Suprapubic skin (tissue), 3 donors: ENCODE measurements around the gene RASA4.
"Not testable (repeated sequence)": the region's sequence is repeated elsewhere in the genome, so short reads cannot be mapped to it uniquely, and the experiment has no call there.

Source experiments
- POLR2AphosphoS5 ChIP-seq, 3 donors: sonication (generic); formaldehyde crosslinking; IDR thresholded peaks; one replicate each; pipeline ENCODE4 v1.6.1; 2017; ENCODE audit warnings: antibody characterized with exemption in 3 of 3
- TF ChIP-seq, protein P1 (sequence below), 2 donors: fragments of 200-600 bp in 1 of 2; fragments of 450-650 bp in 1 of 2; sonication (generic) in 1 of 2; IDR thresholded peaks; one replicate each; pipeline ENCODE4 v1.5.1; 2016 to 2019; ENCODE audit warnings: antibody characterized with exemption in 2 of 2, mild to moderate bottlenecking in 1 of 2, moderate library complexity in 1 of 2

DNA sequence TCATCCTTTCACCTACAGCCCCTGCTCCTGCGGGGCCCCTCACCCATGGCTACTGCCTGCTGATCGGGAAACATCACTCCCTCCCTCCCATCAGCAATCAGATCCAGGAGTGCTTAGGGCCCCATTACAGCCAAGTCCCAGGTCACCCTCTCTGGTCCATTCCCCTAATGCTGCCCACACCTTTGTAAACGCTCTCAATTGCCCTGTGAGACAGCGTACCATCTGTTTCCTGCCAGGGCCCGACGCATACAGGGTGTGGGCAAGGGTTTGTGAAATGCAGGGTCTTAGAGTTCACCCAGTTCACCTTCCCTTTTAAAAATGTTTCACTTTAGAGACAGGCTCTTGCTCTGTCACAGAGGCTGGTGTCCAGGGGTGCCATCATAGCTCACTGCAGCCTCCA is 17.7 kb upstream of the RASA4 start:
- TF ChIP-seq, protein P1, sequence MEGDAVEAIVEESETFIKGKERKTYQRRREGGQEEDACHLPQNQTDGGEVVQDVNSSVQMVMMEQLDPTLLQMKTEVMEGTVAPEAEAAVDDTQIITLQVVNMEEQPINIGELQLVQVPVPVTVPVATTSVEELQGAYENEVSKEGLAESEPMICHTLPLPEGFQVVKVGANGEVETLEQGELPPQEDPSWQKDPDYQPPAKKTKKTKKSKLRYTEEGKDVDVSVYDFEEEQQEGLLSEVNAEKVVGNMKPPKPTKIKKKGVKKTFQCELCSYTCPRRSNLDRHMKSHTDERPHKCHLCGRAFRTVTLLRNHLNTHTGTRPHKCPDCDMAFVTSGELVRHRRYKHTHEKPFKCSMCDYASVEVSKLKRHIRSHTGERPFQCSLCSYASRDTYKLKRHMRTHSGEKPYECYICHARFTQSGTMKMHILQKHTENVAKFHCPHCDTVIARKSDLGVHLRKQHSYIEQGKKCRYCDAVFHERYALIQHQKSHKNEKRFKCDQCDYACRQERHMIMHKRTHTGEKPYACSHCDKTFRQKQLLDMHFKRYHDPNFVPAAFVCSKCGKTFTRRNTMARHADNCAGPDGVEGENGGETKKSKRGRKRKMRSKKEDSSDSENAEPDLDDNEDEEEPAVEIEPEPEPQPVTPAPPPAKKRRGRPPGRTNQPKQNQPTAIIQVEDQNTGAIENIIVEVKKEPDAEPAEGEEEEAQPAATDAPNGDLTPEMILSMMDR (IDR thresholded peaks at IDR 0.05), result not testable (repeated sequence)
- not testable (repeated sequence) for TF ChIP-seq POLR2AphosphoS5 (IDR thresholded peaks at IDR 0.05)
